Stimulated activated CD4-positive, alpha-beta T cell treated with anti-CD3 and anti-CD28 coated beads, Interleukin-4, amount 100 ng/mL, for 48 hours (primary cell): ENCODE measurements around the gene STK16.
A peak's percentile ranks its signal among the peaks of the same experiment; 100 is the strongest.
"Not testable (repeated sequence)": the region's sequence is repeated elsewhere in the genome, so short reads cannot be mapped to it uniquely, and the experiment has no call there.

Experiments used
- DNase-seq, 2 donors: peaks; one replicate each; pipeline ENCODE4 v3.0.0-alpha.2; 2020; ENCODE audit warnings: low read depth in 2 of 2

The STK16 gene

DNA sequence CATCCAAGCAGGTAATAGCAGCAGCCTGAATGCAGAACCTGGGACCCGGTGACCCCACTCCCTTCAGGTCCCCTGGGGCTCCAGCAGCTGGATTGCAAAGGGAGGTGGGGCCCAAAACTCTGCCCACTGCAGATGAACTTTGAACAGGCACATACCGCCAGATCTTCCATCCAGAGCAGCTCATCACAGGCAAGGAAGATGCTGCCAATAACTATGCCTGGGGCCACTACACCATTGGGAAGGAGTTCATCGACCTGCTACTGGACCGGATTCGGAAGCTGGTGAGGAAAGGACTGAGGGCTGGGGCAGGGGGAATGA is 24.7 kb downstream of the STK16 start:
- DNase-seq: no peak

DNA sequence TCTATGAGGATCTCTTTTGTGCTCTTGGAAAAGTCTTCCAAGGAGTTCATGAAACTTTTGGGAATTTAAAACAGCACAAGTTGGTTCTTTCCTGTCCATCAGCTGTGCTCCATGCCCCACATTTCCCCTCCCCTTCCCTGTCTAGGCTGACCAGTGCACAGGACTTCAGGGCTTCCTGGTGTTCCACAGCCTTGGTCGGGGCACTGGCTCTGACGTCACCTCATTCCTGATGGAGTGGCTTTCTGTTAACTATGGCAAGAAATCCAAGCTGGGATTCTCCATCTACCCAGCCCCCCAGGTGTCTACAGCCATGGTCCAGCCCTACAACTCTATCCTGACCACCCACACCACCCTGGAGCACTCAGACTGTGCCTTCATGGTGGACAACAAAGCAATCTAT is 25.7 kb downstream of the STK16 start:
- no peak for DNase-seq

GRCh38 chr2:219272356-219272755 is 27.1 kb downstream of the STK16 start:
- DNase-seq: no peak

DNA sequence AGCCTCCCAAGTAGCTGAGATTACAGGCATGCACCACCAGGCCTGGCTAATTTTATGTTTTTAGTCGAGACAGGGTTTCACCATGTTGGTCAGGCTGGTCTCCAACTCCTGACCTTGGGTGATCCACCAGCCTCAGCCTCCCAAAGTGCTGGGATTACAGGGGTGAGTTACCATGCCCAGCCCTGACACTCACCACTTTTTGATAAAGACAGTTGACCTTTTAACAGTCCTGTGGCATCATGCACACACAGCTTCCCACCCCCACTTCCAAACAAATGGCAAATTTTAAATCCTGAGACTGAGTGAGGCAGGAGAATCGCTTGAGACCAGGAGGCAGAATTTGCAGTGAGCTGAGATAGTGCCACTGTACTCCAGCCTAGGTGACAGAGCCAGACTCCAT is 27.7 kb downstream of the STK16 start:
- no peak for DNase-seq

- DNase-seq: no peak
Observed at GRCh38 chr2:219273937-219274336, 28.7 kb downstream of the STK16 start.

DNA sequence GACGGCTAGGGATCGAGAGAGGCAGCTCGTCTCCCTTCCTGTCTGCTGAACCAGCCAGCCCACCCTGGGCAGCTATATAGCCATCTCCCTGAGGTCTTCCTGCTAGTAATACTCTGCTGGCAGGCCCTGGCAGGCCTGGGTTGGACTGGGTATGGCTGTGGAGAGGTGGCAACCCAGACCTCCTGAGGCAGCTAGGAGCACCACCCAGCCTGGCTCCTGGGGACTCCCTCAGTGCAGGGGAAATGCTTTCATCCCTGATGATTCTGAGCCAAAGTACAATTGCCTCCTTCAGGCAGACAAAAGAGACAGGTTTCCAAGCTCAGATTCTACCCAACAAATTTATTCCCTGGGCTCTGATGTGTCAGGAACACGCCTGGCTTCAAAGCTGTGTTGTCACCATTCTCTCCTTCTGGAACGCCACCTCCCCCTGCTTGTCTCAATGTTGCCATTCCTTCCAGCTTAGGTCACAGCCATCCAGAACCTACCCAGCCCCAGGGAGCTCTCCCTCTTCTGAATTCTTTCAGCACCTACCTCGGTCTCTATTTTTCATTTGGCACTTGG is 29.2 kb downstream of the STK16 start:
- no peak for DNase-seq

GRCh38 chr2:219277703-219278654 is 32.7 kb downstream of the STK16 start:
- DNase-seq: peak; percentile 57 to 66

GRCh38 chr2:219278655-219279150 is 33.4 kb downstream of the STK16 start:
- no peak for DNase-seq

- peak; percentile 96 to 100 for DNase-seq
Observed at GRCh38 chr2:219279151-219279915, 34.1 kb downstream of the STK16 start, which contains the start of gene DNAJB2. TSS of gene DNAJB2 (plus strand) at chr2:219279366. CDS start at chr2:219279834, 468 bp downstream.

- DNase-seq: no peak
Observed at GRCh38 chr2:219279916-219280516, 34.7 kb downstream of the STK16 start.

DNA sequence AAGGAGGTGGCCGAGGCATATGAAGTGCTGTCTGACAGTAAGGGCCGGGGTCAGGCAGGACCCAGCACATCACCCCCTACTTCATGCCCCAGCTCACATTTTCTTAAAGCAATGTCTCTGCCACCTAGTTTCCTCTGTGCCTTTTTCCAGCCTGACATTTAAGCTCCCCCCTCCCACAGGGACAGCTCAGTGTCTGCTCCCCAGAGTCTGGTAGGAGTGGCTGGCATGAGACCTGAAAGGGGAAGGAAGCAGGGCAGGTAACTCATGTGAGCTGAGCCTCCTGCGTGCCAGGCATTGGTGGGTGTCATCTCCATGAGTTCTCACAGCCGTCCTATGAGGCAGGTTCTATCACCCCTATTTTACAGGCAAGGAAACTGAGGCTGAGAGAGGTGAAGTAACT is 35.4 kb downstream of the STK16 start:
- DNase-seq: no peak

GRCh38 chr2:219281588-219281987 is 36.3 kb downstream of the STK16 start:
- no peak for DNase-seq

GRCh38 chr2:219282375-219282774 is 37.1 kb downstream of the STK16 start:
- DNase-seq: no peak

GRCh38 chr2:219282943-219283581 is 37.8 kb downstream of the STK16 start:
- no peak for DNase-seq

- no peak for DNase-seq
Observed at GRCh38 chr2:219284501-219285372, 39.5 kb downstream of the STK16 start.

DNA sequence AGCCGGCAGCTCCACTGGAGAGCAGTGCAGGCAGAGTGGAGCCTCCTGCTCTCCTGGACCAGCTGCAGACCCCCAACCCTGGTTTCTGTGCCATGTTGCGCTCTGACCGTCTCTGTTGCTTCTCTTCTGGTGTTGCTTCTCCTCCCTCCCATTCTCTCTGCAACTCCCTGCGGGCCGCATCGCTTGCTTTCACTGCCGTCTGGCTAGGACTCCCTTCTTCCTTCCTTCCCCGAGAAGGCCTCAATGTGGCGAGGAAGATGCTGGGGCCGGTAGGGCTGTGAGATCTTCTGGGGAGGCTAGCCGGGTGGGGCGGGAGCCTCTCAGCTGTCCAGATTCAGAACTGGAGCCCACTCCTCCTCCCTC is 40.1 kb downstream of the STK16 start:
- no peak for DNase-seq

GRCh38 chr2:219285894-219286425 is 40.7 kb downstream of the STK16 start:
- DNase-seq: no peak

- DNase-seq: no peak
Observed at GRCh38 chr2:219286436-219287115, 41.3 kb downstream of the STK16 start.

GRCh38 chr2:219287116-219287440 is 41.8 kb downstream of the STK16 start:
- not testable (repeated sequence) for DNase-seq
